HepG2 (cell line): ENCODE results near the gene MTIF3. TPM values are rescaled to one million over a fixed set of nuclear protein-coding genes. Genes with fewer than 3 reads are reported as not detected.

Experiments used
- POLR2A ChIP-seq, 2 experiments: IDR thresholded peaks; 2 replicates each; pipeline ENCODE4 v1.6.1; 2011; ENCODE audit warnings: low read depth in 2 of 2, low read length in 2 of 2, mild to moderate bottlenecking in 1 of 2, moderate library complexity in 1 of 2; ENCODE audit not compliant: insufficient read depth in 1 of 2
- ZBTB4 ChIP-seq: sonication (generic); formaldehyde crosslinking; IDR thresholded peaks from 2 replicates; pipeline ENCODE4 v1.4.0; 2020; ENCODE audit warnings: missing genetic modification reagents, mild to moderate bottlenecking, borderline replicate concordance
- ZFP90 ChIP-seq: sonication (generic); formaldehyde crosslinking; IDR thresholded peaks from 2 replicates; pipeline ENCODE4 v1.8.0; 2022; ENCODE audit warnings: missing genetic modification reagents, mild to moderate bottlenecking, inconsistent platforms, borderline replicate concordance
- ZHX2 ChIP-seq, 2 experiments: sonication (generic) in 1 of 2; formaldehyde crosslinking in 1 of 2; IDR thresholded peaks; 2 replicates each; pipeline versions ENCODE4 v1.6.1 to v1.9.0; 2014 to 2022; ENCODE audit warnings: antibody characterized with exemption in 1 of 2, borderline replicate concordance in 1 of 2, inconsistent platforms in 1 of 2, low read depth in 1 of 2, missing genetic modification reagents in 1 of 2
- ZNF251 ChIP-seq: sonication (generic); formaldehyde crosslinking; IDR thresholded peaks from 2 replicates; pipeline ENCODE4 v1.9.0; 2021; ENCODE audit warnings: mild to moderate bottlenecking, missing genetic modification reagents
- ZNF879 ChIP-seq: sonication (generic); formaldehyde crosslinking; IDR thresholded peaks from 2 replicates; pipeline ENCODE4 v1.8.1; 2023; ENCODE audit warnings: missing genetic modification reagents
- polyA plus RNA-seq, 8 experiments: library from polyadenylated mRNA; depleted of rRNA in 3 of 8; stranded (reverse) in 7 of 8; unstranded in 1 of 8; fragments of >200 nt; fragmentation: Illumina TruSeq in 4 of 8; extraction: Trizol in 4 of 8; gene quantifications; 2 replicates each; pipeline versions ENCODE4 v1.2.1 to v1.2.3, GENCODE V29; 2011 to 2016; ENCODE audit warnings: low read depth in 4 of 8, missing spikeins in 1 of 8, mixed read lengths in 1 of 8; ENCODE audit not compliant: insufficient read depth in 1 of 8
- total RNA-seq, 5 experiments: library from RNA; depleted of rRNA; stranded (reverse); fragments of >200 nt; fragmentation: Illumina TruSeq; extraction: Trizol; gene quantifications; 2 replicates each; pipeline ENCODE4 v1.2.3, GENCODE V29; 2016; ENCODE audit warnings: low read depth in 1 of 5
- TF ChIP-seq, protein P1 (sequence below): sonication (generic); formaldehyde crosslinking; IDR thresholded peaks from 2 replicates; pipeline ENCODE4 v1.4.0; 2020; ENCODE audit warnings: missing genetic modification reagents
- TF ChIP-seq, protein P2 (sequence below): sonication (generic); formaldehyde crosslinking; IDR thresholded peaks from one replicate; pipeline ENCODE4 v1.5.1; 2020; ENCODE audit warnings: mild to moderate bottlenecking, missing genetic modification reagents; ENCODE audit errors: not compliant biosample characterization

The MTIF3 gene
- total and polyA plus RNA-seq, 2 of the 13 experiments (the other 11 are each of a cell fraction or from before 2014, with no cell fraction given): 33.7 to 40.6 TPM

DNA sequence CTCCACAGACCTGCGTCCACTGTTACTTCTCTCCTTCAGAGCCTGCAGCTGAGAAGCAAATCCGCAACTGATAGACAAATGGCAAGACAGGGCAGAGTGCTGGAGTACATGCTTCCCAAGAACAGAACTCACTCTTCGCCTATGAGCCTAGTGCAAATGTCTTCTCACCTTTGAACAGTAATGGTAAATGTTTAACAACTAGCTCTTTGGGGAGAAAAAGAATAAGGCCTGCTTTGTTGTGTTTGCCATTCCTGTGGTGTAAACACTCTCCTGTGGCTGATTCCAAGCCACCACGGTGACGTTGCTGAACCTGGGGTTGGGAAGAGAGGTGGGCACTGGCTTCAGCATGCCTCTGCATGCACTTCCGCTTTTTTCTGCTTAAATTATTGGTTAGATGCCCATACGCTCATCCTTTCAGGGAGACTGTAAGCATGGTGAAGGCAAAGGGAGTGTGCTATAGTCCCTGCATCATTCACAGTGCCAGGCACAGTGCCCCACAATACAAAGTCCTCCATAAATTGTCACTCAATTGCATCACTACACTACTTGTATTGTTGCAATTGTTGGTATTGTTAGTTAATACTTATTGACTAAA, 54.0 kb downstream of the MTIF3 start (continued):
- TF ChIP-seq ZHX2 (IDR thresholded peaks at IDR 0.05; ENCODE audit: low read depth) (peak; percentile 53), ZHX2 (CRISPR knock-in tag; IDR thresholded peaks at IDR 0.05; ENCODE audit: borderline replicate concordance) (no peak), ZNF251 (CRISPR knock-in tag) (no peak), ZFP90 (CRISPR knock-in tag) (no peak), ZNF879 (CRISPR knock-in tag) (peak; percentile 84; the same call in 1 of the 2 replicates), POLR2A (IDR thresholded peaks at IDR 0.05; ENCODE audit: insufficient read depth in 1 of 2, low read depth in 2 of 2, low read length in 2 of 2) (peak; percentile 87 to 96), ZBTB4 (CRISPR knock-in tag) (0 out of 2 replicates have a peak, but pooled peaks have one; percentile 23)
- TF ChIP-seq, protein P1, sequence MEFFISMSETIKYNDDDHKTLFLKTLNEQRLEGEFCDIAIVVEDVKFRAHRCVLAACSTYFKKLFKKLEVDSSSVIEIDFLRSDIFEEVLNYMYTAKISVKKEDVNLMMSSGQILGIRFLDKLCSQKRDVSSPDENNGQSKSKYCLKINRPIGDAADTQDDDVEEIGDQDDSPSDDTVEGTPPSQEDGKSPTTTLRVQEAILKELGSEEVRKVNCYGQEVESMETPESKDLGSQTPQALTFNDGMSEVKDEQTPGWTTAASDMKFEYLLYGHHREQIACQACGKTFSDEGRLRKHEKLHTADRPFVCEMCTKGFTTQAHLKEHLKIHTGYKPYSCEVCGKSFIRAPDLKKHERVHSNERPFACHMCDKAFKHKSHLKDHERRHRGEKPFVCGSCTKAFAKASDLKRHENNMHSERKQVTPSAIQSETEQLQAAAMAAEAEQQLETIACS (CRISPR knock-in tag): no peak
- TF ChIP-seq, protein P2, sequence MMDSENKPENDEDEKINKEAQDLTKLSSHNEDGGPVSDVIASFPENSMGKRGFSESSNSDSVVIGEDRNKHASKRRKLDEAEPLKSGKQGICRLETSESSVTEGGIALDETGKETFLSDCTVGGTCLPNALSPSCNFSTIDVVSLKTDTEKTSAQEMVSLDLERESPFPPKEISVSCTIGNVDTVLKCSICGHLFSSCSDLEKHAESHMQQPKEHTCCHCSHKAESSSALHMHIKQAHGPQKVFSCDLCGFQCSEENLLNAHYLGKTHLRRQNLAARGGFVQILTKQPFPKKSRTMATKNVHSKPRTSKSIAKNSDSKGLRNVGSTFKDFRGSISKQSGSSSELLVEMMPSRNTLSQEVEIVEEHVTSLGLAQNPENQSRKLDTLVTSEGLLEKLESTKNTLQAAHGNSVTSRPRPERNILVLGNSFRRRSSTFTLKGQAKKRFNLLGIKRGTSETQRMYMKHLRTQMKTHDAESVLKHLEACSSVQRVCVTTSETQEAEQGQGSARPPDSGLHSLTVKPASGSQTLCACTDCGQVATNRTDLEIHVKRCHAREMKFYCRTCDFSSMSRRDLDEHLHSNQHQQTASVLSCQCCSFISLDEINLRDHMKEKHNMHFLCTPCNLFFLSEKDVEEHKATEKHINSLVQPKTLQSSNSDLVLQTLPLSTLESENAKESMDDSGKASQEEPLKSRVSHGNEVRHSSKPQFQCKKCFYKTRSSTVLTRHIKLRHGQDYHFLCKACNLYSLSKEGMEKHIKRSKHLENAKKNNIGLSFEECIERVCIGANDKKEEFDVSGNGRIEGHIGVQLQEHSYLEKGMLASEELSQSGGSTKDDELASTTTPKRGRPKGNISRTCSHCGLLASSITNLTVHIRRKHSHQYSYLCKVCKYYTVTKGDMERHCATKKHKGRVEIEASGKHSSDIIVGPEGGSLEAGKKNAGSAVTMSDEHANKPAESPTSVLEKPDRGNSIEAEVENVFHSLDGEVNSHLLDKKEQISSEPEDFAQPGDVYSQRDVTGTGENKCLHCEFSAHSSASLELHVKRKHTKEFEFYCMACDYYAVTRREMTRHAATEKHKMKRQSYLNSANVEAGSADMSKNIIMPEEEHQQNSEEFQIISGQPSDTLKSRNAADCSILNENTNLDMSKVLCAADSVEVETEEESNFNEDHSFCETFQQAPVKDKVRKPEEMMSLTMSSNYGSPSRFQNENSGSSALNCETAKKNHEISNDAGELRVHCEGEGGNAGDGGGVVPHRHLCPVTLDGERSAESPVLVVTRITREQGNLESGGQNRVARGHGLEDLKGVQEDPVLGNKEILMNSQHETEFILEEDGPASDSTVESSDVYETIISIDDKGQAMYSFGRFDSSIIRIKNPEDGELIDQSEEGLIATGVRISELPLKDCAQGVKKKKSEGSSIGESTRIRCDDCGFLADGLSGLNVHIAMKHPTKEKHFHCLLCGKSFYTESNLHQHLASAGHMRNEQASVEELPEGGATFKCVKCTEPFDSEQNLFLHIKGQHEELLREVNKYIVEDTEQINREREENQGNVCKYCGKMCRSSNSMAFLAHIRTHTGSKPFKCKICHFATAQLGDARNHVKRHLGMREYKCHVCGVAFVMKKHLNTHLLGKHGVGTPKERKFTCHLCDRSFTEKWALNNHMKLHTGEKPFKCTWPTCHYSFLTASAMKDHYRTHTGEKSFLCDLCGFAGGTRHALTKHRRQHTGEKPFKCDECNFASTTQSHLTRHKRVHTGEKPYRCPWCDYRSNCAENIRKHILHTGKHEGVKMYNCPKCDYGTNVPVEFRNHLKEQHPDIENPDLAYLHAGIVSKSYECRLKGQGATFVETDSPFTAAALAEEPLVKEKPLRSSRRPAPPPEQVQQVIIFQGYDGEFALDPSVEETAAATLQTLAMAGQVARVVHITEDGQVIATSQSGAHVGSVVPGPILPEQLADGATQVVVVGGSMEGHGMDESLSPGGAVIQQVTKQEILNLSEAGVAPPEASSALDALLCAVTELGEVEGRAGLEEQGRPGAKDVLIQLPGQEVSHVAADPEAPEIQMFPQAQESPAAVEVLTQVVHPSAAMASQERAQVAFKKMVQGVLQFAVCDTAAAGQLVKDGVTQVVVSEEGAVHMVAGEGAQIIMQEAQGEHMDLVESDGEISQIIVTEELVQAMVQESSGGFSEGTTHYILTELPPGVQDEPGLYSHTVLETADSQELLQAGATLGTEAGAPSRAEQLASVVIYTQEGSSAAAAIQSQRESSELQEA (CRISPR knock-in tag): no peak
